Activated T-helper 9 cell treated with anti-CD3 and anti-CD28 coated beads, Interleukin-2, amount 50 U/mL, for 16 hours (primary cell): ENCODE data around the gene ZSWIM6.

Source experiments
- DNase-seq: peaks from one replicate; pipeline ENCODE4 v3.0.0-alpha.2; 2020; ENCODE audit warnings: low read depth

Gene ZSWIM6

GRCh38 chr5:61538722-61539501 is 206.9 kb downstream of the ZSWIM6 start:
- DNase-seq: no peak

- DNase-seq: no peak
These were observed 217.5 kb downstream of the ZSWIM6 start for GRCh38 chr5:61549530-61549929.

GRCh38 chr5:61551637-61552313 is 219.7 kb downstream of the ZSWIM6 start:
- no peak for DNase-seq

GRCh38 chr5:61559146-61559545 is 227.1 kb downstream of the ZSWIM6 start:
- DNase-seq: no peak

GRCh38 chr5:61559722-61560121 is 227.7 kb downstream of the ZSWIM6 start:
- DNase-seq: no peak

GRCh38 chr5:61563401-61563800 is 231.3 kb downstream of the ZSWIM6 start:
- no peak for DNase-seq

- DNase-seq: no peak
These were observed 235.3 kb downstream of the ZSWIM6 start for GRCh38 chr5:61567337-61567736.

- DNase-seq: no peak
These were observed 237.3 kb downstream of the ZSWIM6 start for GRCh38 chr5:61569353-61569752.

- no peak for DNase-seq
These were observed 238.7 kb downstream of the ZSWIM6 start for GRCh38 chr5:61570767-61571166.

GRCh38 chr5:61572959-61573358 is 240.9 kb downstream of the ZSWIM6 start:
- no peak for DNase-seq

GRCh38 chr5:61575103-61575502 is 243.0 kb downstream of the ZSWIM6 start:
- no peak for DNase-seq

GRCh38 chr5:61575581-61575980 is 243.5 kb downstream of the ZSWIM6 start:
- no peak for DNase-seq

GRCh38 chr5:61576556-61576955 is 244.5 kb downstream of the ZSWIM6 start:
- DNase-seq: no peak

GRCh38 chr5:61578858-61579503 is 246.9 kb downstream of the ZSWIM6 start:
- DNase-seq: no peak

- no peak for DNase-seq
These were observed 250.3 kb downstream of the ZSWIM6 start for GRCh38 chr5:61582205-61582820.

- DNase-seq: no peak
These were observed 250.8 kb downstream of the ZSWIM6 start for GRCh38 chr5:61582887-61583286.

- no peak for DNase-seq
These were observed 254.3 kb downstream of the ZSWIM6 start for GRCh38 chr5:61586096-61587084.

GRCh38 chr5:61587125-61587524 is 255.1 kb downstream of the ZSWIM6 start:
- no peak for DNase-seq

- no peak for DNase-seq
These were observed 256.2 kb downstream of the ZSWIM6 start for GRCh38 chr5:61588216-61588615.

- DNase-seq: no peak
These were observed 257.9 kb downstream of the ZSWIM6 start for GRCh38 chr5:61589946-61590345.

- no peak for DNase-seq
These were observed 258.4 kb downstream of the ZSWIM6 start for GRCh38 chr5:61590473-61590872.
